Natural killer cell (primary cell): ENCODE results near the gene GUCA2A. TPM values are rescaled to one million over a fixed set of nuclear protein-coding genes. Genes with fewer than 3 reads are reported as not detected.

ENCODE experiments used
- ATAC-seq, 3 donors: fragments of 150-1000 bp in 2 of 3; fragments of 200-7000 bp in 1 of 3; cut with Tn5 transposase; 1 replicate in 1 of 3; 2 replicates in 2 of 3; pipeline ENCODE4 v1.10.0; 2021; ENCODE audit warnings: mild to moderate bottlenecking in 2 of 3, moderate library complexity in 2 of 3
- DNase-seq, 2 donors: peaks; one replicate each; pipeline versions ENCODE4 v3.0.0 to v3.0.0-alpha.2; 2013 to 2021; ENCODE audit warnings: mixed read lengths in 1 of 2
- H3K27ac ChIP-seq: one replicate; pipeline ENCODE4 v1.5.1; 2013; ENCODE audit warnings: mild to moderate bottlenecking, low read length
- H3K27me3 ChIP-seq: one replicate; pipeline ENCODE4 v1.6.1; 2013; ENCODE audit warnings: low read length; ENCODE audit not compliant: control insufficient read depth, insufficient read depth
- H3K36me3 ChIP-seq: one replicate; pipeline ENCODE4 v1.6.1; 2013; ENCODE audit warnings: low read length; ENCODE audit not compliant: control insufficient read depth, insufficient read depth
- H3K4me1 ChIP-seq: one replicate; pipeline ENCODE4 v1.6.1; 2013; ENCODE audit warnings: low read length; ENCODE audit not compliant: control insufficient read depth, insufficient read depth
- H3K4me3 ChIP-seq: one replicate; pipeline ENCODE4 v1.5.1; 2013; ENCODE audit warnings: low read length
- H3K9me3 ChIP-seq: one replicate; pipeline ENCODE4 v1.6.1; 2013; ENCODE audit warnings: low read length; ENCODE audit not compliant: control insufficient read depth, insufficient read depth
- H3K27ac Mint-ChIP-seq, 2 donors: one replicate each; pipeline ENCODE4 v1.8.0; 2022; ENCODE audit warnings: mild to moderate bottlenecking in 2 of 2, mixed read lengths in 2 of 2, moderate library complexity in 1 of 2
- H3K27me3 Mint-ChIP-seq, 2 donors: one replicate each; pipeline ENCODE4 v1.8.0; 2022; ENCODE audit warnings: low read depth in 2 of 2, mixed read lengths in 2 of 2
- H3K36me3 Mint-ChIP-seq: one replicate; pipeline ENCODE4 v1.8.0; 2022; ENCODE audit warnings: mixed read lengths
- H3K4me1 Mint-ChIP-seq, 2 donors: one replicate each; pipeline ENCODE4 v1.8.0; 2022; ENCODE audit warnings: mixed read lengths in 2 of 2
- H3K4me3 Mint-ChIP-seq: one replicate; pipeline ENCODE4 v1.8.0; 2022; ENCODE audit warnings: mild to moderate bottlenecking, moderate library complexity, mixed read lengths
- H3K9me3 Mint-ChIP-seq, 2 donors: one replicate each; pipeline ENCODE4 v1.8.0; 2022; ENCODE audit warnings: mixed read lengths in 2 of 2
- WGBS: methylation state at CpG from one replicate; pipeline ENCODE4 v1.1.7; 2013; ENCODE audit warnings: missing lambda C conversion rate; ENCODE audit not compliant: insufficient coverage; 5-methylcytosine and 5-hydroxymethylcytosine counted together
- intact Hi-C: fragments of 100-400 bp; cut with micrococcal nuclease; formaldehyde crosslinking; loops from one replicate; pipeline ENCODE4 v1.14.2; 2022
- total RNA-seq, 4 donors: library from RNA; stranded (reverse); fragments of 120-200 nt in 1 of 4; gene quantifications; one replicate each; pipeline versions ENCODE4 v1.2.3 to v1.2.4, GENCODE V29; 2013 to 2022
- TF ChIP-seq, protein P1 (sequence below): fragments of 200-600 bp; IDR thresholded peaks from one replicate; pipeline ENCODE4 v1.8.0; 2022; ENCODE audit warnings: antibody characterized with exemption

Gene GUCA2A
- total RNA-seq, 3 donors from 2014 or later (not counting 1 experiment from before 2014, with no cell fraction given): not detected

GRCh38 chr1:42136466-42136865, 28.1 kb downstream of the GUCA2A start:
- Histone ChIP-seq H3K4me1 (no peaks in the 10 kb centered on the region), H3K27me3 (no peaks in the 10 kb centered on the region), H3K9me3 (no peaks in the 10 kb centered on the region), H3K27ac (no peak overlapping the region), H3K4me3 (no peak overlapping the region), H3K36me3 (no peaks in the 10 kb centered on the region)
- no peak overlapping the region for H3K27ac Mint-ChIP-seq
- TF ChIP-seq, protein P1, sequence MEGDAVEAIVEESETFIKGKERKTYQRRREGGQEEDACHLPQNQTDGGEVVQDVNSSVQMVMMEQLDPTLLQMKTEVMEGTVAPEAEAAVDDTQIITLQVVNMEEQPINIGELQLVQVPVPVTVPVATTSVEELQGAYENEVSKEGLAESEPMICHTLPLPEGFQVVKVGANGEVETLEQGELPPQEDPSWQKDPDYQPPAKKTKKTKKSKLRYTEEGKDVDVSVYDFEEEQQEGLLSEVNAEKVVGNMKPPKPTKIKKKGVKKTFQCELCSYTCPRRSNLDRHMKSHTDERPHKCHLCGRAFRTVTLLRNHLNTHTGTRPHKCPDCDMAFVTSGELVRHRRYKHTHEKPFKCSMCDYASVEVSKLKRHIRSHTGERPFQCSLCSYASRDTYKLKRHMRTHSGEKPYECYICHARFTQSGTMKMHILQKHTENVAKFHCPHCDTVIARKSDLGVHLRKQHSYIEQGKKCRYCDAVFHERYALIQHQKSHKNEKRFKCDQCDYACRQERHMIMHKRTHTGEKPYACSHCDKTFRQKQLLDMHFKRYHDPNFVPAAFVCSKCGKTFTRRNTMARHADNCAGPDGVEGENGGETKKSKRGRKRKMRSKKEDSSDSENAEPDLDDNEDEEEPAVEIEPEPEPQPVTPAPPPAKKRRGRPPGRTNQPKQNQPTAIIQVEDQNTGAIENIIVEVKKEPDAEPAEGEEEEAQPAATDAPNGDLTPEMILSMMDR: no peak
- H3K36me3 Mint-ChIP-seq: no peaks in the 10 kb centered on the region
- H3K4me3 Mint-ChIP-seq: no peak overlapping the region
- H3K27me3 Mint-ChIP-seq: peaks cover 0 to 7% of the 10 kb centered on the region in 2 donors
- no peaks in the 10 kb centered on the region for H3K9me3 Mint-ChIP-seq
- ATAC-seq (no peak), DNase-seq (no peak)
- intact Hi-C loops: no loop called here
- H3K4me1 Mint-ChIP-seq: no peaks in the 10 kb centered on the region

DNA sequence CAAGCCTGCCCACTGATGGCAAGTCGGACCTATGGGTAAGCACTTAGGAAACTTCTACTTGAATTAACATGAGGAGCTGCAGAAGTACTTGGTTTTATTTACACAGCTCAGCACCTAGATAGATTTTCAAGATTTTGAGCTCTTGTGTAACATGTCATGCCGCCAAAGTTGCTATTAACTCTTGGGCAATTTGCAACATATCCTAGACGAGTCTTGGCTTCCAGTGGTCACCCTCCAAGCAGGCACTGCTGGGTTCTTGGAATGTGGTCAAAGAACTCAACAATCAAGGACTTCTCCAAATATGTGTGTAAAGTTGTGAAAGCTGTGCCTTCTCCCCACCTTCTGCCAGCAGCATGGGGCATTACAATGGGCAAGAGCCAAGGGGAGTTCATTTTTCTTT, 29.1 kb downstream of the GUCA2A start:
- no peaks in the 10 kb centered on the region for H3K9me3 ChIP-seq
- no peaks in the 10 kb centered on the region for H3K36me3 ChIP-seq
- H3K4me3 ChIP-seq: no peak overlapping the region
- Mint-ChIP-seq H3K4me3 (no peak overlapping the region), H3K4me1 (no peaks in the 10 kb centered on the region), H3K27ac (no peak overlapping the region), H3K36me3 (no peaks in the 10 kb centered on the region), H3K27me3 (peaks cover 0 to 7% of the 10 kb centered on the region in 2 donors), H3K9me3 (no peaks in the 10 kb centered on the region)
- no peak for DNase-seq
- intact Hi-C loops: no loop called here
- H3K27ac ChIP-seq: no peak overlapping the region
- no peaks in the 10 kb centered on the region for H3K27me3 ChIP-seq
- WGBS: 90% methylated on average over 3 of the region's 3 CpGs
- TF ChIP-seq, protein P1: no peak
- no peaks in the 10 kb centered on the region for H3K4me1 ChIP-seq
- no peak for ATAC-seq

DNA sequence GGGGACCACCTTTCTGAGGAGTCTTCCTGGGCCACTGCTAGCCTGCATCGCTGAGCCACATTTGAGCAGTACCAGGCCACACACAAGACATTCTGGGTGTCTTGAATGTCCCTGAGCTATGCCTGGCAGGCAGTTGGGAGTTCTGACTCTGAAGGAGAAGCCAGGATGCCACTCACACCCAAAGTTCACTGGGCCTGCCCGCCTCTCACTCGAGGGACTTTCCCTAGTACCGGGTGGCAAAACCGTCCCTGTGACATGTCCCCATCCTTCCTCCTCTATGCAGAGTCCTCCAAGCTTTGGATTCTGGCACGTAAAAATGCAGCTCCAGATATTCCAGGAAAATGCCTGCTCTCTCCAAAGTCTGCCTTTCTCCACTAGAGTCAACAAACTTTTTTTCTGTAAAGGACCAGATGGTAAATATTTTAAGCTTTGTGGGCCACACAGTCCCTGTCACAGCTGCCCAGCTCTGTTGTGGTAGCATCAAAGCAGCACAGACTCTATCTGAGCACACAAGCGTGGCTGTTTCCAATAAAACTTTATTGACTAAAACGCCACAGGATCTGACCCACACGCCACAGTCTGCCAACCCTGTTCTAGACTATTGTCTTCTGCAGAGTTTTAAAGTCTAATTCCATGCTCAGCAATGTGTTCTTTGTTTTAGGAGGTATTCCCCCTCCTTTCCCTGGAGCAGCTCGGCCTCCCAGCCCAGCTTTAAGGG, 30.6 kb downstream of the GUCA2A start:
- intact Hi-C loops: no loop called here

More for the DNA sequence above, 30.6 kb downstream of the GUCA2A start:
- Histone ChIP-seq H3K36me3 (no peaks in the 10 kb centered on the region), H3K27me3 (no peaks in the 10 kb centered on the region), H3K9me3 (no peaks in the 10 kb centered on the region), H3K27ac (no peak overlapping the region), H3K4me3 (no peak overlapping the region), H3K4me1 (no peaks in the 10 kb centered on the region)
- TF ChIP-seq, protein P1: no peak
- Mint-ChIP-seq H3K4me1 (no peaks in the 10 kb centered on the region), H3K27ac (no peak overlapping the region), H3K27me3 (peaks cover 5% of the 10 kb centered on the region in 2 donors), H3K4me3 (no peak overlapping the region), H3K36me3 (no peaks in the 10 kb centered on the region), H3K9me3 (no peaks in the 10 kb centered on the region)
- 87% methylated on average over 9 of the region's 10 CpGs for WGBS
- DNase-seq: no peak
- no peak for ATAC-seq
